Astrocyte (in vitro differentiated cells and primary cell): Measurements from ENCODE around the gene MCM8. TPM values are rescaled to one million over a fixed set of nuclear protein-coding genes. Genes with fewer than 3 reads are reported as not detected.

Experiments
- DNase-seq: peaks from one replicate; pipeline ENCODE4 v3.0.0-alpha.2; 2010; ENCODE audit warnings: low read depth
- FAIRE-seq: peaks from 2 replicates; lab custom pipeline; 2011; peaks lifted over from hg19 to GRCh38; lab: Jason Lieb, UNC
- H2AFZ ChIP-seq: 2 replicates; pipeline ENCODE4 v1.6.0; 2012; ENCODE audit warnings: low read depth, low read length, inconsistent platforms
- H3K27ac ChIP-seq: 2 replicates; pipeline ENCODE4 v1.5.1; 2011; ENCODE audit warnings: low read depth, low read length, inconsistent platforms
- H3K27me3 ChIP-seq: 2 replicates; pipeline ENCODE4 v1.6.0; 2011; ENCODE audit warnings: low read length, inconsistent platforms; ENCODE audit not compliant: insufficient read depth
- H3K36me3 ChIP-seq: 2 replicates; pipeline ENCODE4 v1.5.1; 2011; ENCODE audit warnings: low read length, inconsistent platforms; ENCODE audit not compliant: insufficient read depth
- H3K4me1 ChIP-seq: 2 replicates; pipeline ENCODE4 v1.5.1; 2011; ENCODE audit warnings: low read length, inconsistent platforms; ENCODE audit not compliant: insufficient read depth
- H3K4me2 ChIP-seq: 2 replicates; pipeline ENCODE4 v1.6.0; 2012; ENCODE audit warnings: low read length, inconsistent platforms
- H3K4me3 ChIP-seq: 2 replicates; pipeline ENCODE4 v1.5.1; 2011; ENCODE audit warnings: low read depth, mild to moderate bottlenecking, low read length, inconsistent platforms; ENCODE audit not compliant: insufficient read depth
- H3K79me2 ChIP-seq: 2 replicates; pipeline ENCODE4 v1.6.0; 2012; ENCODE audit warnings: mild to moderate bottlenecking, low read length, inconsistent platforms; ENCODE audit not compliant: insufficient read depth
- H3K9ac ChIP-seq: 2 replicates; pipeline ENCODE4 v1.6.0; 2012; ENCODE audit warnings: mild to moderate bottlenecking, low read length, inconsistent platforms
- H3K9me3 ChIP-seq: 2 replicates; pipeline ENCODE4 v1.5.1; 2012; ENCODE audit warnings: low read depth, mild to moderate bottlenecking, low read length, inconsistent platforms; ENCODE audit not compliant: insufficient read depth
- H4K20me1 ChIP-seq: 2 replicates; pipeline ENCODE4 v1.6.0; 2012; ENCODE audit warnings: low read length, inconsistent platforms; ENCODE audit not compliant: insufficient read depth
- H3K27ac Mint-ChIP-seq: one replicate; pipeline ENCODE4 v1.8.0; 2021; ENCODE audit warnings: mild to moderate bottlenecking, mixed read lengths; ENCODE audit not compliant: unreplicated experiment
- H3K27me3 Mint-ChIP-seq: one replicate; pipeline ENCODE4 v1.8.0; 2021; ENCODE audit warnings: low read depth, mixed read lengths; ENCODE audit not compliant: unreplicated experiment
- H3K36me3 Mint-ChIP-seq: one replicate; pipeline ENCODE4 v1.8.0; 2021; ENCODE audit warnings: low read depth, mixed read lengths; ENCODE audit not compliant: unreplicated experiment
- H3K4me1 Mint-ChIP-seq: one replicate; pipeline ENCODE4 v1.8.0; 2021; ENCODE audit warnings: low read depth, mixed read lengths; ENCODE audit not compliant: unreplicated experiment
- H3K4me3 Mint-ChIP-seq: one replicate; pipeline ENCODE4 v1.8.0; 2021; ENCODE audit warnings: mild to moderate bottlenecking, moderate library complexity, mixed read lengths; ENCODE audit not compliant: unreplicated experiment
- H3K9me3 Mint-ChIP-seq: one replicate; pipeline ENCODE4 v1.8.0; 2021; ENCODE audit warnings: mild to moderate bottlenecking, mixed read lengths; ENCODE audit not compliant: unreplicated experiment
- CTCF ChIP-seq: IDR thresholded peaks from 2 replicates; pipeline ENCODE4 v1.5.1; 2011; ENCODE audit warnings: low read depth, mild to moderate bottlenecking, inconsistent platforms, low read length, moderate library complexity; ENCODE audit not compliant: insufficient read depth
- EZH2 ChIP-seq: IDR thresholded peaks from 2 replicates; pipeline ENCODE4 v1.6.1; 2012; ENCODE audit warnings: mild to moderate bottlenecking, low read length, inconsistent platforms; ENCODE audit not compliant: insufficient read depth
- total RNA-seq: library from RNA; stranded (reverse); gene quantifications from 2 replicates; pipeline ENCODE4 v1.2.1, GENCODE V29; 2021

The MCM8 gene
- total RNA-seq, 1 donor from 2014 or later, result 5.7 TPM

GRCh38 chr20:5910186-5910585, 40.3 kb upstream of the MCM8 start:
- no peak for DNase-seq
- no peak overlapping the region for H3K4me3 ChIP-seq
- H2AFZ ChIP-seq, result no peak overlapping the region
- Mint-ChIP-seq H3K36me3 (no peaks in the 10 kb centered on the region), H3K4me3 (no peak overlapping the region), H3K27me3 (peaks cover 9% of the 10 kb centered on the region), H3K27ac (no peak overlapping the region), H3K4me1 (no peaks in the 10 kb centered on the region), H3K9me3 (no peaks in the 10 kb centered on the region)
- H3K27ac ChIP-seq, result no peak overlapping the region
- no peak for TF ChIP-seq EZH2
- no peak for TF ChIP-seq CTCF
- no peak for FAIRE-seq
- H3K79me2 ChIP-seq, result no peaks in the 10 kb centered on the region
- H3K4me1 ChIP-seq, result peaks cover 8% of the 10 kb centered on the region
- no peak overlapping the region for H3K4me2 ChIP-seq
- H3K27me3 ChIP-seq, result peaks cover 11% of the 10 kb centered on the region
- H3K9me3 ChIP-seq, result no peaks in the 10 kb centered on the region
- no peaks in the 10 kb centered on the region for H3K36me3 ChIP-seq
- no peaks in the 10 kb centered on the region for H4K20me1 ChIP-seq
- no peak overlapping the region for H3K9ac ChIP-seq

- no peak overlapping the region for H3K4me3 Mint-ChIP-seq
- no peaks in the 10 kb centered on the region for H3K36me3 Mint-ChIP-seq
- DNase-seq, result no peak
- H3K9ac ChIP-seq, result no peak overlapping the region
- no peaks in the 10 kb centered on the region for H3K79me2 ChIP-seq
- H4K20me1 ChIP-seq, result no peaks in the 10 kb centered on the region
- no peak overlapping the region for H3K4me2 ChIP-seq
- H3K4me1 Mint-ChIP-seq, result peaks cover 4% of the 10 kb centered on the region
- no peak overlapping the region for H3K27ac ChIP-seq
- H3K36me3 ChIP-seq, result no peaks in the 10 kb centered on the region
- H3K27me3 Mint-ChIP-seq, result no peaks in the 10 kb centered on the region
- no peaks in the 10 kb centered on the region for H3K9me3 ChIP-seq
- H2AFZ ChIP-seq, result no peak overlapping the region
- TF ChIP-seq EZH2 (no peak), CTCF (no peak)
- no peak overlapping the region for H3K27ac Mint-ChIP-seq
- H3K4me1 ChIP-seq, result peaks cover 8% of the 10 kb centered on the region
- FAIRE-seq, result no peak
- H3K9me3 Mint-ChIP-seq, result peaks cover 2% of the 10 kb centered on the region
- H3K27me3 ChIP-seq, result peaks cover 12% of the 10 kb centered on the region
- no peak overlapping the region for H3K4me3 ChIP-seq
Measured at GRCh38 chr20:5913166-5913565, 37.3 kb upstream of the MCM8 start.

- no peak overlapping the region for H2AFZ ChIP-seq
- no peaks in the 10 kb centered on the region for H4K20me1 ChIP-seq
- Mint-ChIP-seq H3K4me1 (peaks cover 20% of the 10 kb centered on the region), H3K9me3 (peaks cover 2% of the 10 kb centered on the region), H3K36me3 (no peaks in the 10 kb centered on the region), H3K27me3 (no peaks in the 10 kb centered on the region), H3K27ac (no peak overlapping the region), H3K4me3 (no peak overlapping the region)
- peaks cover 20% of the 10 kb centered on the region for H3K4me1 ChIP-seq
- H3K9ac ChIP-seq, result no peak overlapping the region
- no peaks in the 10 kb centered on the region for H3K79me2 ChIP-seq
- no peak for FAIRE-seq
- H3K4me2 ChIP-seq, result no peak overlapping the region
- TF ChIP-seq EZH2 (no peak), CTCF (no peak)
- H3K36me3 ChIP-seq, result no peaks in the 10 kb centered on the region
- H3K4me3 ChIP-seq, result no peak overlapping the region
- H3K27ac ChIP-seq, result no peak overlapping the region
- H3K9me3 ChIP-seq, result no peaks in the 10 kb centered on the region
- DNase-seq, result no peak
- H3K27me3 ChIP-seq, result peaks cover 9% of the 10 kb centered on the region
Measured at GRCh38 chr20:5914859-5915258, 35.6 kb upstream of the MCM8 start.
